Measurements from ENCODE around the gene TCP11.

TCP11 gene

DNA sequence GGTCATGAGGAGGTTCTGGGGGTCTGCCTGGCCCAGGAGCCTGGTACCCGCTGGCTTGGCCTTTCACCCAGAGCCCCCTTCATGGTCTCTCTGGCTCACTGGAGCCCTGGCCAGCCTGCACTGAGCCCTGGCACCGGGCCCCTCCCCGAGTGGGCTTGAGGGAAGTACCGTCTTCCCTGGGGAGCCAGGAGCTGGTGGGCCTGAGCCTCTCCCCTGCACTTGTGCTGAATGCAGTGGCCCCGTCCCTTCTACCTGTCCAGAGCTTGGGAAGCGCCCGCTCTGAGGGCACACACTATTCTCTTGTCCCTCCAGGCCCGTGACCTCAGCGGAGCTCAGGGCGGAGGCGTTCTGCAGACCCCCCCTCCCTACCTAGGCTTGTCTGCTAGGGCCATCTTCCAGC lies 62.2 kb downstream of the TCP11 start:
- no peak for DNase-seq

DNA sequence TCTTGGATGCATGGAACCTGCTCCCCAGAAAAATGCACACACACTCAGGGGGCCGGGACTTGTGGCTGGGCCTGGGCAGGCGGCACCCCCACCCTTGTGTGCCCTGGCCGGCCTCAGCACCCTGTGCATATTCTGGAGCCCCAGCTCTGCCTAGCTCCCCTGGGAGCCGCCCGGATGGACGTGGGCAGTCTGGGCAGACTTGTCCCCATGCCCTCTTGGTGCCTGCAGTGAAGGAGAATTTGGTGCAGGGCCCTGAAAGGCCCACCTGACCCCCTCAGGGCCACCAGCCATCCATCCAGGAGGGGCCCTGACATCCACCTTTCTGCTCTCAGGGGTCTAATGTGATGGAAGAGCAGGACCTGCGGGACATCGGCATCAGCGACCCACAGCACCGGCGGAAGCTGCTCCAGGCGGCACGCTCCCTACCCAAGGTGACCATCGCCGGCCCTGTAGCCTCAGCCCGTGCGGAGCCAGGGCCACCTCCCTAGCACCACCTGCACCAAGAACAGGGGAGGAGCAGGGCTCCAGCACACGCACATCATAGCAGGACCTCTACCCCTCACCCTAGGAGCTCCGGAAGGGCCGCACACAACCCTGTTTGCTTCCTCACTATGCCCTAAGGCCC lies 62.8 kb downstream of the TCP11 start:
- no peak for DNase-seq

DNA sequence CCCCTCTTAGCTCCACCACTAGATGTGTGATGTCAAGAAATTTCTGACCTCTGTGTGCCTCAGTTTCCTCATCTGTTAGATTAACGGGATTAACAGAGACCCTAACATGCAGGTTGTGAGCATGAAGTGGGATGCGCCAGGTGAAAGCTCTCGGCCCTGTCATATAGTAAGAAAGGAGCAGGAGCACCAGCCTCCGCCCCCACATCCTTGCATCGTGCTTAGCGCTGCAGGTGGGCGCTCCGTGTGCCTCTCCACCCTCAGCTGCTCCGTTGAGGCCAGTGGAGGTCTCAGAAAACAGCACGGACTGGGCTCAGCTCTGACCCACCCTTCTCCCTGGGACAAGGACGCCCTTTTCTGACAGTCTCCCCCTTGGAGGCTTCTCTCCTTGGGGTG lies 63.4 kb downstream of the TCP11 start:
- DNase-seq: no peak

DNA sequence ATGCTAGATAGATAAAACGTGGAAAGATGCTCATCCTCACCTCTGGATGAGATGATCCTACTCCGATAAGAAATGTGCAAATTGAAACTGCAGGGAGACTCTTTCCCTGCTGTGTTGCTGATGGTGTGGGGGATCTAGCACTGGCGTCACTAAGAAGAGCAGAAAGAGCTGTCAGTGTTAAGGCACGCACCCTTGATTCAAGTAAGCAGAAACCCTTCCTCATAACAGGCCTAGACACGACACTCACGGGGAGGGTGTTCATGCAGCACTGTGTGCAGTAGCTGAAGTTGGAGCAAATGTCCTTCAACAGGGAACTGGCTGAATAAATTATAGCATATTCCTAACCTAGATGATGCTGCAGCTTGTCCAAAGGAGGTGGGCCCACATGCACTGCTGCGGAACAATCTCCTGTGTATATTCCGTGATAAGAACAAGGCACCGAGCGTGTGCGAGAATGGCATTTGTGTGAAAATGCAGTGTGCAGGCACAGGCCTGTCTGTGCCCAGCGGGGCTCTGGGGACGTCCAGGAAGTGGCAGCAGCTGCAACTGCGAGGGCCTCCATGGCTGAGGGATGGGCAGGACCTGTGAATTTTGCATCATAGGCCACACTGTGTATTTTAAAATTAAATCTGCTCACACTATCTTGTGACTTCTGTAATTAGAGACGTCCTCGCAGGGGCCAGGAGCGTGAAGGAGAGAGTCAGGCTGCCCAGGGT lies 64.0 kb downstream of the TCP11 start:
- DNase-seq: no peak

DNA sequence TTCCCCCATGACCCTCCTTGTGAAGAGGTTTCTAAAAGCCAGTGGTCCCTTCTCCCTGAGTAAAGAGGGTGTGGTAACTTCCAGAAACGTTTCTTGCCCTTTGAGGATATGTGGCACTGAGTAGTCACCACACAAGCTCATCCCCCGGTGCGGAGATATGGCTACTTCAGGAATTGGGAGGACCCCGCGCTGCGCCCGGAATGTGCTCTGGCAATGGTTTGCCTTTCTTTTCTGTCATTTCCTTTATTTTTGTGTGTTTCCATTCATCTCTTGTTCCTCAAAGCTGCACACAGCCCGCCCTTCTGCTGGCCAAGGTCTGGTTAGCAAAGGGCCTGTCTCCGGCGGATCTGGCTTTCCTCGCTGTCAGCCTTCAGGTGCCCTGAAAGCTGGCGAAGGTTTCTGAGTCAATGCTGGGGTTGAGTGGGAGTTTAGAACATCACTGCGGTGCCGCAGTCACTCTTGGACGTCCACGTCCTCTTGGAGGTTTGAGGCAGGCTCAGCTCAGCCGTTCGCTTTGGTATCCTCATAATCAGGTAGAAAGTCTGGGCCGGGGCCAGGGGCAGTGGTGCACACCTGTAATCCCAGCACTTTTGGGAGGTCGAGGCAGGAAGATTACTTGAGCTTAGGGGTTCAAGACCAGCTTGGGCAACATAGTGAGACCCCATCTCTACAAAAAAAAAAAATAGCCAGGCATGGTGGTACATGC lies 67.2 kb downstream of the TCP11 start:
- no peak for DNase-seq

DNA sequence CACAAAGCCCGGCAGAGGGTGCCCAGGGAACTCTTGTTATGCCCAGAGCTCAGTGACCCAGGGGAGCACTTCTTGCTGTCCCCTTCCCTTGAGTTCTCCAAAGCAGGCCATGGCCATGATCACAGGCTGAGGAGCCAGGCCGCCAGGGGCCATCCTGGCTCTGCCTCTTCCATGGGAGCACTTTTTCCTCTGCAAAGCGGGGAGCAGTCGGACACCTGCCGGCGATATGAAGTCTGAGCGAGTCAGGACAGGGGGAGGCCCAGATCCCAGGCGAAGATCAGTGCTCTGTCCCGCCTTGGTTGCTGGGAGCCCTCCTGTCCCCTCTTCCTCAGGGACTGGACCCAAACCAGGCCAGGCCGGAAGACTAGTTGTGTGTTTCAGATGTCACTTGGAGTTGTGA lies 67.9 kb downstream of the TCP11 start:
- DNase-seq: no peak

DNA sequence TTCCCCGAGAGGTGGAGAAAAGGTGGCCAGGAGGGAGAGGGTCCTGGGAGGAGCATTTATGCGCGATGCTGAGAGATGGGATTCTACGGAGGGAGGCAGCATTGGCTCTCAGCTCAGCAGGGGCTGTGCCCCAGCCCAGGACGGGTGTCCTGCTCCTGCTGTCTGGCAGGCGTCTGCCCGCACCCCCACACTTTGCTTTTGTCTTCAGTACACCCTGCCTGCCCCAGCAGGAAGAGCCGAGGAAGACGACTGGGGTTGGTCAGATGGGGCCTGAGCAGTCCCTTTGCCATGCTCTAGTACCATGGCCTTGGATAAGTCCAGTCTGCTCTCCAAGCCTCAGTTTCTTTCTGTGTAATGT lies 68.5 kb downstream of the TCP11 start:
- DNase-seq: no peak

DNA sequence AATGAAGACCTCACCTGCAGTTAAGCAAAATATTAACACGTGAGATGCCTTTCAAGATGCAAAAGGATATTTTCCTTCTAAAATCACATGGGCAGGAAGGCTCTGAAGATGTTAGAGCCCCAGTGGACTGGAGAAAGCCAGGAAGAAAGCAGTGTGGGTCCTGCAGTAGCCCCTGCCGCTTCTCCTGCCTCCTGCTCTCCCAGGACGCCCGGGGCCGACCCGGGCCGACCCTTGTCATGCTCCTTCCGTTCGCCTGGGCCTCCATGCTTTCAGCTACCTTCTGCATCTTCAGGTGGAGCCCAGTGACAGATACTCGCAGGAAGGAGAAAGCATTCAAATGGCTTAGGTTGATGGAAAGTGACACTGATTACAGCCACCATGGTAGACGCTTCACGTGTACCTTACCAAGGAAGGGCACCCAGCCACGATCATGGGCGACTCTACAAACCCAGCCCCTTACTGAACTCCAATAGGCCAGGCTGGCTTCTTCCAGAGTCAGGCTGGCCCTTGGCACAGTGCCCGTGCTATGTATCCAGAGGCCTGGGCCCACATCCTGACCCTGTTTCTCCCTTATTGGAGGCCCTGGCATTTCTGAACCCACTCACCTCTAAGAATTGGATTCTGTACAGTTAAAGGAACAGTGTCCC lies 69.0 kb downstream of the TCP11 start:
- no peak for DNase-seq

DNA sequence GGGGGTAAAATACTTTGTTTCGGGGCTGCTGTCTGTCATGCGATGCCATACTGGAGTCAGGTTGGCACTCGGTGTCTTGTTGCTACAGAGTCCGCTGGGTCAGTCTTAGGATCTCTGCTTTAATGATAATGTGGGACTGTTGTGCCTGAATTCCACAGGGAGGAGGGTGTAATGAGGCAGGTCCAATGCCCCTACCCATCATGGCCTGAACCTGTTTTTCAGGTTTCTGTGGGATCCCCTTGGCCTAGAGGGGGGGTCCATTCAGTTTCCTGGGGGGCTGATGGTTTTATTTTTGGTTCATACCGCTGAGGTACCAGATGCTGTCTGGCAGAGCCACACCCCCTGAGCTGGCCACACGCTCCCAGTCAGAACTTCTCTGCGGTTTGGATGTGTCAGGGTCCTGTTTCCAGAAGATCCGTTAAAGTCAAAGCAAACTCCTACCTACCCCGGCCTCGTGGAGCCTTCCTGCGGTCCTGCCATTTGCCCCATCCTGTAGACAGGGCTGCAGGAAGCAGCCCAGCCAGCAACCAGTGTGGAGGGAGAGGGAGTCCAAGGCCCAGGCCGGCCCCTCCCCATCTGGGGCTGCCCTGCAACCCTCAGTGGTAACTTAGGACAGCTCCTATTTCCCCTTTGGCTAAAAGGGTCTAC lies 69.7 kb downstream of the TCP11 start:
- no peak for DNase-seq

DNA sequence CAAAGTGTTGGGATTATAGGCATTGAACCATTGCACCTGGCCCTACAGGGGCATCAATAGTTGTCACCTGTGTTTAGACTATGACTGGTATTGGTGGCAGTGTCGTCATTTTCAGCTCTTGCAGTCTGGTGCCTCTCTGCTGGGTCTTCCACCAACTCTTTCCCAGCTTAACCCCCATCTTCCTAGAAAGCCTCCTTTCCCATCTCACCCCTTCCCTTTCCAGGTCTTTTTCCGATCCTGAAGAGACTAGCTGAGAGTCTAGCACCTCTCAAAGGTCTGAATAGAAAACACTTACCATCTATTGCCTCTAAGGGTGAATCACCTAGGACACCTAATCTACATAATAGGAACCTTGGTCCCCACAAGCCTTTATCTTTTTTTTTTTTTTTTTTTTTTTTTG lies 71.0 kb downstream of the TCP11 start:
- DNase-seq: no peak

DNA sequence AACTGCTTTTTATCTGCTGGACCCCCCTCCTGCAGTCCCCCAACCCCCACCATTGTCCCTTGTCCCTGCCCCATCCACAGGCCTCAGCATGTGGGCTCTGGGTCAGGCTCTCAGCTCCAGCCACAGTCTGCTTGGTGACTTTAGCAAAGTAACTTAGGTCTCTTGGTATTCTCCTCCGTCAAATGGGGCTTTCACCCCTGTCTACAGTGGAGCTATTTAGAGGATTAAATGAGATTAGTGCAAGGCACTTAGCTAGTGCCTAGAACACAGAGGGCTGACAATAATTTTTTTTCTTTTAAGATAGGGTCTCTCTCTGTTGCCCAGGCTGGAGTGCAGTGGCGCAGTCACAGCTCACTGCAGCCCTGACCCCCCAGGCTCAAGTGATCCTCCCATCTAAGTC lies 71.9 kb downstream of the TCP11 start:
- no peak for DNase-seq

DNA sequence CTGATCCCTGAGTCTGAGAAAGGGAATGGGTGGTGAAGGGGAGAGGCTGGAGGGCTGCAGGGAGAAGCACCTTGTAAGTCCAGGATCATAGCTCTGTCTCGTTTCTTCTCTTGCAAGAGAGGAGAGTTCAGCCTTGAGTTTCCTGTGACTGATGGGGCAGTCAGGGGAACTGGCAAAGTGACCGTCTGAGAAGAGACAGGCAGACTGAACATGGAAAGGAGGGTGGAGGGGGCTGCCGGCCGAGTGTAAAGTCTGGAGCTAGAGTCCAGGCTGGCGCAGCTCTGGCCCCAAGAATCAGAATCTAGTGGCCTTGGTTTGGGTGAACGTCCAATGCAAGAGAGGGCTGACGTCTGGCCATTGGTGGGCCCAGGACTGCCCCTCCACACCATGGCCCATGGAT lies 72.5 kb downstream of the TCP11 start:
- no peak for DNase-seq

DNA sequence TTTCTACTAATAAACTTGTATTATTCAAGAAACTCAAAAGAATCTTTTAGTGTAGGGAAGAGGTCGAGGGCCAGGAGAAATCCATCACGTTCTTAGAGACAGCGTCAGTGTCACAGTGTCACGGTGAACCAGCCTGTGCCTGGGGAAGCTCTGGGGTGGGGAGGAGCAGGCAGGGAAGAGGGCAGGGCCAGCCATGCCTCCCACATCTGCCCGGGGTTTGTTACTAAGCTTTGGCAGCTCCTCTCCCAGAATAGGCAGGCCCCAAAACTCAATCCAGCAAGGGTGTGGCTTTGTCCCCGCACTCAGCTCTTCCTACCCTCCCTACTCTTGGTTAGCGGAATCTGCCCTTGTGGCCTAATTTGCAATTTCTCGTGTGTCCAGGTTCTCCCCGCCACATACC lies 72.9 kb downstream of the TCP11 start:
- no peak for DNase-seq
